ENCODE results near the gene RAPGEF6. TPM values are rescaled to one million over a fixed set of nuclear protein-coding genes. Genes with fewer than 3 reads are reported as not detected.

The RAPGEF6 gene
- total and polyA plus RNA-seq, 4 experiments from 2014 or later = 18.0 to 121 (median 73.0) TPM

- Mint-ChIP-seq H3K9me3 (peaks cover 0 to 26% (median 12%) of the 10 kb centered on the region in 8 donors), H3K4me1 (peaks cover 0 to 10% (median 2%) of the 10 kb centered on the region in 4 donors), H3K27ac (no peak overlapping the region), H3K4me3 (peak overlapping the region in 1 of 8 donors; percentile 1), H3K36me3 (peaks cover 60 to 68% of the 10 kb centered on the region in 2 donors), H3K27me3 (no peaks in the 10 kb centered on the region)
- Histone ChIP-seq H3K4me1 (ENCODE audit: insufficient read depth, low read length) (no peaks in the 10 kb centered on the region), H3K36me3 (ENCODE audit: insufficient read depth, low read length) (peaks cover 7% of the 10 kb centered on the region), H3K27ac (ENCODE audit: low read depth, low read length) (no peak overlapping the region), H3K27me3 (ENCODE audit: insufficient read depth, low read length) (no peaks in the 10 kb centered on the region), H3K9me3 (ENCODE audit: control insufficient read depth in 1 of 2, low read length in 2 of 2) (no peaks in the 10 kb centered on the region), H3K4me3 (ENCODE audit: low read length in 2 of 2) (no peak overlapping the region)
- intact Hi-C loops (cut with micrococcal nuclease) = no loop called here
- ChIA-PET POLR2A (ENCODE audit: partially characterized antibody) (no interaction called here), CTCF (ENCODE audit: partially characterized antibody) (interaction anchor here (1.2 kb wide), 1 partner anchor 20 kb away, joined by 3 read pairs; no protein-coding TSS in a partner anchor)
- DNase-seq = no peak
These were observed 24.3 kb upstream of the RAPGEF6 start for GRCh38 chr5:131659290-131659689.

- no peaks in the 10 kb centered on the region for H3K27me3 ChIP-seq (ENCODE audit: insufficient read depth, low read length)
- no peaks in the 10 kb centered on the region for H3K4me1 ChIP-seq (ENCODE audit: insufficient read depth, low read length)
- H3K4me3 ChIP-seq (ENCODE audit: low read length in 2 of 2) = no peak overlapping the region
- peaks cover 16% of the 10 kb centered on the region for H3K36me3 ChIP-seq (ENCODE audit: insufficient read depth, low read length)
- H3K4me3 Mint-ChIP-seq = no peak overlapping the region
- peaks cover 0 to 10% (median 2%) of the 10 kb centered on the region in 4 donors for H3K4me1 Mint-ChIP-seq
- H3K27ac Mint-ChIP-seq = no peak overlapping the region
- peaks cover 0 to 6% (median 0%) of the 10 kb centered on the region in 8 donors for H3K9me3 Mint-ChIP-seq
- H3K27ac ChIP-seq (ENCODE audit: low read depth, low read length) = no peak overlapping the region
- intact Hi-C loops (cut with micrococcal nuclease) = no loop called here
- DNase-seq = no peak
- peaks cover 52 to 67% of the 10 kb centered on the region in 2 donors for H3K36me3 Mint-ChIP-seq
- CTCF ChIA-PET (ENCODE audit: partially characterized antibody) = interaction anchor here (1.2 to 1.5 kb wide), 2 partner anchors 65 to 353 kb away, joined by 5 to 6 read pairs; no protein-coding TSS in a partner anchor
- no peaks in the 10 kb centered on the region for H3K27me3 Mint-ChIP-seq
- no peaks in the 10 kb centered on the region for H3K9me3 ChIP-seq (ENCODE audit: control insufficient read depth in 1 of 2, low read length in 2 of 2)
- POLR2A ChIA-PET (ENCODE audit: partially characterized antibody) = interaction anchor here (0.8 to 1.4 kb wide), 3 partner anchors 19 to 66 kb away, joined by 3 to 7 read pairs (median 4); no protein-coding TSS in a partner anchor
These were observed 19.7 kb upstream of the RAPGEF6 start for GRCh38 chr5:131654776-131655175.

GRCh38 chr5:131654309-131654708 is 19.3 kb upstream of the RAPGEF6 start:
- intact Hi-C loops (cut with micrococcal nuclease) = no loop called here
- Histone ChIP-seq H3K27me3 (ENCODE audit: insufficient read depth, low read length) (no peaks in the 10 kb centered on the region), H3K36me3 (ENCODE audit: insufficient read depth, low read length) (peaks cover 17% of the 10 kb centered on the region), H3K9me3 (ENCODE audit: control insufficient read depth in 1 of 2, low read length in 2 of 2) (no peaks in the 10 kb centered on the region), H3K4me1 (ENCODE audit: insufficient read depth, low read length) (no peaks in the 10 kb centered on the region), H3K27ac (ENCODE audit: low read depth, low read length) (no peak overlapping the region), H3K4me3 (ENCODE audit: low read length in 2 of 2) (no peak overlapping the region)
- H3K27me3 Mint-ChIP-seq = no peaks in the 10 kb centered on the region
- DNase-seq = no peak
- ChIA-PET POLR2A (ENCODE audit: partially characterized antibody) (interaction anchor here (0.8 to 0.9 kb wide), 2 partner anchors 18 to 65 kb away, joined by 3 to 4 read pairs; no protein-coding TSS in a partner anchor), CTCF (ENCODE audit: partially characterized antibody) (interaction anchor here (0.6 to 1.5 kb wide), 2 partner anchors 65 to 139 kb away, joined by 3 to 5 read pairs; no protein-coding TSS in a partner anchor)
- H3K4me1 Mint-ChIP-seq = peaks cover 0 to 8% (median 2%) of the 10 kb centered on the region in 4 donors
- H3K36me3 Mint-ChIP-seq = peaks cover 51 to 65% of the 10 kb centered on the region in 2 donors
- H3K4me3 Mint-ChIP-seq = no peak overlapping the region
- peaks cover 0 to 5% (median 0%) of the 10 kb centered on the region in 8 donors for H3K9me3 Mint-ChIP-seq
- no peak overlapping the region for H3K27ac Mint-ChIP-seq

DNA sequence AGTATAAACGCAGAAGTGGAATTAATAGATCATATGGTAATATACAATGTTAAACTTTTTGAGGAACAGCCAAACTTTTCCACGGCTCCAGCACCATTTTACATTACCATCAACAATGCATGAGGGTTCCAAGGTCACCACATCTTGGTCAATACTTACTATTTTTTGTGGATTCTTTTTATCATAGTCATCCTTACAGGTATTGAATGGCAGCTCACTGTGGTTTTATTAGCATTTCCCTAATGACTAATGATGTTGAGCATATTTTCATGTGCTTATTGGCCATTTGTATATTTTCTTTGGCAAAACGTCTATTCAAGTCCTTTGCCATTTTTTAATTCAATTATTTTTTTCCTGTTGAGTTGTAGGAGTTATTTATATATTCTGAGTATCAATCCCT is 14.1 kb upstream of the RAPGEF6 start:
- Histone ChIP-seq H3K27ac (ENCODE audit: low read depth, low read length) (no peak overlapping the region), H3K4me1 (ENCODE audit: insufficient read depth, low read length) (no peaks in the 10 kb centered on the region), H3K27me3 (ENCODE audit: insufficient read depth, low read length) (no peaks in the 10 kb centered on the region), H3K9me3 (ENCODE audit: control insufficient read depth in 1 of 2, low read length in 2 of 2) (no peaks in the 10 kb centered on the region), H3K4me3 (ENCODE audit: low read length in 2 of 2) (no peak overlapping the region), H3K36me3 (ENCODE audit: insufficient read depth, low read length) (peaks cover 24% of the 10 kb centered on the region)
- intact Hi-C loops (cut with micrococcal nuclease) = no loop called here
- ChIA-PET POLR2A (ENCODE audit: partially characterized antibody) (interaction anchor here (1.4 kb wide), 1 partner anchor 13 kb away, joined by 4 read pairs; no protein-coding TSS in a partner anchor), CTCF (ENCODE audit: partially characterized antibody) (no interaction called here)
- DNase-seq = no peak
- peaks cover 55 to 59% of the 10 kb centered on the region in 2 donors for H3K36me3 Mint-ChIP-seq
- H3K9me3 Mint-ChIP-seq = no peaks in the 10 kb centered on the region
- no peak overlapping the region for H3K27ac Mint-ChIP-seq
- no peak overlapping the region for H3K4me3 Mint-ChIP-seq
- H3K4me1 Mint-ChIP-seq = peaks cover 0 to 4% (median 0%) of the 10 kb centered on the region in 4 donors
- no peaks in the 10 kb centered on the region for H3K27me3 Mint-ChIP-seq

GRCh38 chr5:131647048-131647769 is 12.2 kb upstream of the RAPGEF6 start:
- Mint-ChIP-seq H3K9me3 (no peaks in the 10 kb centered on the region), H3K4me3 (no peak overlapping the region), H3K36me3 (peaks cover 53 to 55% of the 10 kb centered on the region in 2 donors), H3K27ac (no peak overlapping the region), H3K27me3 (no peaks in the 10 kb centered on the region), H3K4me1 (peaks cover 0 to 4% (median 0%) of the 10 kb centered on the region in 4 donors)
- DNase-seq = no peak
- intact Hi-C loops (cut with micrococcal nuclease) = no loop called here
- Histone ChIP-seq H3K27ac (ENCODE audit: low read depth, low read length) (no peak overlapping the region), H3K9me3 (ENCODE audit: control insufficient read depth in 1 of 2, low read length in 2 of 2) (no peaks in the 10 kb centered on the region), H3K4me3 (ENCODE audit: low read length in 2 of 2) (no peak overlapping the region), H3K4me1 (ENCODE audit: insufficient read depth, low read length) (no peaks in the 10 kb centered on the region), H3K36me3 (ENCODE audit: insufficient read depth, low read length) (peaks cover 24% of the 10 kb centered on the region), H3K27me3 (ENCODE audit: insufficient read depth, low read length) (no peaks in the 10 kb centered on the region)
- CTCF ChIA-PET (ENCODE audit: partially characterized antibody) = interaction anchor here (0.8 to 0.9 kb wide), 2 partner anchors 58 to 361 kb away, joined by 3 to 4 read pairs; no protein-coding TSS in a partner anchor
- POLR2A ChIA-PET (ENCODE audit: partially characterized antibody) = no interaction called here

DNA sequence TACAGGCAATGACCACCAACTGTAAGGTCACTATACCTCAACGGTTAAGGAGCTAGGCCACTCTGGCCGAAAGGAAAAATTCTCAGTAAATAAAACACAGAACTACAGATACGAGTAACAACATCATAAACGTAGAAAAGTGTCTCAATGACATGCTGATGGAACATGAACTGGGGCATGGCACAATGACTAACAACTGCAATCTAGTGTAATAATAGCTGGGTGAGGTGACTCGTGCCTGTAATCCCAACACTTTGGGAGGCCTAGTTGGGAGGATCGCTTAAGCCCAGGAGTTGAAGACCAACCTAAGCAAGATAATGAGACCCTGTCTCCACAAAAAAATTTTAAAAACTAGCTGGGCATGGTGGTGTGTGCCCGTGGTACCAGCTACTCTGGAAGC is 9.8 kb upstream of the RAPGEF6 start:
- H3K36me3 Mint-ChIP-seq = peaks cover 33% of the 10 kb centered on the region in 2 donors
- no peaks in the 10 kb centered on the region for H3K9me3 Mint-ChIP-seq
- CTCF ChIA-PET (ENCODE audit: partially characterized antibody) = no interaction called here
- Histone ChIP-seq H3K4me1 (ENCODE audit: insufficient read depth, low read length) (peaks cover 9% of the 10 kb centered on the region), H3K4me3 (ENCODE audit: low read length in 2 of 2) (no peak overlapping the region), H3K9me3 (ENCODE audit: control insufficient read depth in 1 of 2, low read length in 2 of 2) (no peaks in the 10 kb centered on the region), H3K27me3 (ENCODE audit: insufficient read depth, low read length) (no peaks in the 10 kb centered on the region), H3K36me3 (ENCODE audit: insufficient read depth, low read length) (peaks cover 8% of the 10 kb centered on the region), H3K27ac (ENCODE audit: low read depth, low read length) (no peak overlapping the region)
- intact Hi-C loops (cut with micrococcal nuclease) = no loop called here
- H3K4me1 Mint-ChIP-seq = peaks cover 6 to 9% (median 7%) of the 10 kb centered on the region in 4 donors
- DNase-seq = no peak
- peak overlapping the region in 1 of 7 donors; percentile 53 for H3K27ac Mint-ChIP-seq
- no peaks in the 10 kb centered on the region for H3K27me3 Mint-ChIP-seq
- H3K4me3 Mint-ChIP-seq = no peak overlapping the region
- POLR2A ChIA-PET (ENCODE audit: partially characterized antibody) = interaction anchor here (1.6 kb wide), 1 partner anchor 9 kb away, joined by 9 read pairs; the partner anchor contains the start of gene RAPGEF6

GRCh38 chr5:131644370-131644769 is 9.3 kb upstream of the RAPGEF6 start:
- CTCF ChIA-PET (ENCODE audit: partially characterized antibody) = no interaction called here
- Mint-ChIP-seq H3K27me3 (no peaks in the 10 kb centered on the region), H3K27ac (peak overlapping the region in 1 of 7 donors; percentile 35), H3K4me1 (peaks cover 8 to 13% (median 10%) of the 10 kb centered on the region in 4 donors), H3K36me3 (peaks cover 29% of the 10 kb centered on the region in 2 donors), H3K4me3 (no peak overlapping the region), H3K9me3 (no peaks in the 10 kb centered on the region)
- H3K27me3 ChIP-seq (ENCODE audit: insufficient read depth, low read length) = no peaks in the 10 kb centered on the region
- H3K4me3 ChIP-seq (ENCODE audit: low read length in 2 of 2) = no peak overlapping the region
- no peak overlapping the region for H3K27ac ChIP-seq (ENCODE audit: low read depth, low read length)
- POLR2A ChIA-PET (ENCODE audit: partially characterized antibody) = interaction anchor here (1.6 kb wide), 1 partner anchor 9 kb away, joined by 9 read pairs; the partner anchor contains the start of gene RAPGEF6
- peaks cover 6% of the 10 kb centered on the region for H3K36me3 ChIP-seq (ENCODE audit: insufficient read depth, low read length)
- H3K9me3 ChIP-seq (ENCODE audit: control insufficient read depth in 1 of 2, low read length in 2 of 2) = no peaks in the 10 kb centered on the region
- intact Hi-C loops (cut with micrococcal nuclease) = no loop called here
- no peak for DNase-seq
- H3K4me1 ChIP-seq (ENCODE audit: insufficient read depth, low read length) = peaks cover 9% of the 10 kb centered on the region
